ENCODE data around the gene CAV1.
A peak's percentile ranks its signal among the peaks of the same experiment; 100 is the strongest.

CAV1 gene

GRCh38 chr7:116574025-116574822 is 49.4 kb downstream of the CAV1 start:
- in situ Hi-C loops (cut with MboI; ENCODE audit: low pct_unique_long_range_greater_than_20kb, low sequenced_read_pairs, unreplicated experiment), result no loop called here
- TF ChIP-seq CTCF (IDR thresholded peaks at IDR 0.05; ENCODE audit: extremely low read depth, insufficient read depth, missing control alignments), result no peak
- no peak for DNase-seq (ENCODE audit: low spot score)

- no peak for DNase-seq (ENCODE audit: low spot score)
- in situ Hi-C loops (cut with MboI; ENCODE audit: low pct_unique_long_range_greater_than_20kb, low sequenced_read_pairs, unreplicated experiment), result no loop called here
- TF ChIP-seq CTCF (IDR thresholded peaks at IDR 0.05; ENCODE audit: extremely low read depth, insufficient read depth, missing control alignments), result no peak
These were observed 51.0 kb downstream of the CAV1 start for GRCh38 chr7:116575853-116576252.

GRCh38 chr7:116576350-116577319 is 51.8 kb downstream of the CAV1 start:
- no peak for TF ChIP-seq CTCF (IDR thresholded peaks at IDR 0.05; ENCODE audit: extremely low read depth, insufficient read depth, missing control alignments)
- in situ Hi-C loops (cut with MboI; ENCODE audit: low pct_unique_long_range_greater_than_20kb, low sequenced_read_pairs, unreplicated experiment), result no loop called here
- no peak for DNase-seq (ENCODE audit: low spot score)

- in situ Hi-C loops (cut with MboI; ENCODE audit: low pct_unique_long_range_greater_than_20kb, low sequenced_read_pairs, unreplicated experiment), result no loop called here
- TF ChIP-seq CTCF (IDR thresholded peaks at IDR 0.05; ENCODE audit: extremely low read depth, insufficient read depth, missing control alignments), result no peak
- peak; percentile 14 for DNase-seq (ENCODE audit: low spot score)
These were observed 52.6 kb downstream of the CAV1 start for GRCh38 chr7:116577320-116577871.

- TF ChIP-seq CTCF (IDR thresholded peaks at IDR 0.05; ENCODE audit: extremely low read depth, insufficient read depth, missing control alignments), result no peak
- no peak for DNase-seq (ENCODE audit: low spot score)
- in situ Hi-C loops (cut with MboI; ENCODE audit: low pct_unique_long_range_greater_than_20kb, low sequenced_read_pairs, unreplicated experiment), result no loop called here
These were observed 53.7 kb downstream of the CAV1 start for GRCh38 chr7:116578526-116578925.

- DNase-seq (ENCODE audit: low spot score), result no peak
- no peak for TF ChIP-seq CTCF (IDR thresholded peaks at IDR 0.05; ENCODE audit: extremely low read depth, insufficient read depth, missing control alignments)
- in situ Hi-C loops (cut with MboI; ENCODE audit: low pct_unique_long_range_greater_than_20kb, low sequenced_read_pairs, unreplicated experiment), result no loop called here
These were observed 54.5 kb downstream of the CAV1 start for GRCh38 chr7:116579322-116579721.
